Raji (cell line): ENCODE measurements around the gene NUP107.
A peak's percentile ranks its signal among the peaks of the same experiment; 100 is the strongest.

Source experiments
- POLR2A ChIP-seq: IDR thresholded peaks from 2 replicates; pipeline ENCODE4 v1.6.1; 2011; ENCODE audit warnings: low read depth, low read length, control low read depth; ENCODE audit not compliant: insufficient read depth

NUP107 gene

GRCh38 chr12:68686595-68687521 is at the start of gene NUP107:
Gene NUP107 (plus strand): TSS chr12:68686978. CDS start chr12:68687066, 88 bp downstream.
- peak; percentile 95 for TF ChIP-seq POLR2A

- TF ChIP-seq POLR2A: no peak
These were observed 48.6 kb upstream of the NUP107 start for GRCh38 chr12:68638171-68638570.

GRCh38 chr12:68638721-68639395 is 47.9 kb upstream of the NUP107 start:
- no peak for TF ChIP-seq POLR2A

GRCh38 chr12:68639396-68639767 is 47.4 kb upstream of the NUP107 start:
- TF ChIP-seq POLR2A: no peak

- no peak for TF ChIP-seq POLR2A
These were observed 45.6 kb upstream of the NUP107 start for GRCh38 chr12:68641138-68641537.

- no peak for TF ChIP-seq POLR2A
These were observed 40.3 kb upstream of the NUP107 start for GRCh38 chr12:68646484-68646883.

GRCh38 chr12:68647507-68647906 is 39.3 kb upstream of the NUP107 start:
- TF ChIP-seq POLR2A: no peak

- no peak for TF ChIP-seq POLR2A
These were observed 38.6 kb upstream of the NUP107 start for GRCh38 chr12:68648179-68648578.

GRCh38 chr12:68665016-68665569 is 21.7 kb upstream of the NUP107 start:
- no peak for TF ChIP-seq POLR2A

- TF ChIP-seq POLR2A: no peak
These were observed 19.5 kb upstream of the NUP107 start for GRCh38 chr12:68667291-68667690.

- no peak for TF ChIP-seq POLR2A
These were observed 18.9 kb upstream of the NUP107 start for GRCh38 chr12:68667896-68668295.

GRCh38 chr12:68671179-68671578 is 15.6 kb upstream of the NUP107 start:
- TF ChIP-seq POLR2A: no peak

GRCh38 chr12:68673788-68674187 is 13.0 kb upstream of the NUP107 start:
- no peak for TF ChIP-seq POLR2A

- no peak for TF ChIP-seq POLR2A
These were observed 12.4 kb upstream of the NUP107 start for GRCh38 chr12:68674376-68674775.

- no peak for TF ChIP-seq POLR2A
These were observed 11.5 kb upstream of the NUP107 start for GRCh38 chr12:68675101-68675842.
